Choroid plexus epithelial cell (primary cell): ENCODE results near the gene PELI3.
"Not testable (repeated sequence)": the region's sequence is repeated elsewhere in the genome, so short reads cannot be mapped to it uniquely, and the experiment has no call there.

Experiments used
- DNase-seq: peaks from one replicate; pipeline ENCODE4 v3.0.0-alpha.2; 2010; ENCODE audit warnings: low read depth
- H3K4me3 ChIP-seq: 2 replicates; pipeline ENCODE4 v1.5.1; 2011; ENCODE audit warnings: low read depth, mild to moderate bottlenecking, control low read depth, low read length, moderate library complexity
- CTCF ChIP-seq: conservative IDR thresholded peaks from 2 replicates; pipeline ENCODE4 v1.5.1; 2011; ENCODE audit warnings: low read depth, mild to moderate bottlenecking, control low read depth, inconsistent platforms, low read length, moderate library complexity

The PELI3 gene

GRCh38 chr11:66421492-66422205, 45.1 kb upstream of the PELI3 start:
- peak; percentile 92 for DNase-seq
- TF ChIP-seq CTCF = no peak
- H3K4me3 ChIP-seq = no peak overlapping the region

DNA sequence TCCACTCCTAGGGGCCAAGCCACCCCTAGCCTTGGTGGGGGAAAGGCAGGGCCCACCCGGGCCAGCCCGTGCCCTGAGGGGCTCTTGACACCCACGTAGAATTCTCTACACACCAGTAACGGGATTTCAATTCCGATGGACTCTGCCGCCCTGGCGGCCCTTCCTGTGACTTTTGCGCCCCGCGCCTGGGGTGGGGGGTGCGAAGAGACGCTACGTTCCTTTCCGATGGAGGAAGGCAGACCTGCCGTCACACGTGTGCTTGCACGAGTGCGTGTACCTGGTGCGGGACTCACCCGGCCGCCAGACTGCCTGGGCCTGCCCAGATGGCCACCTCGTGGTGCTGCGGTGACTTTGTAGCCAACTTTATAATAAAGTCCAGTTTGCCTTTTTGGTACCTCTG, 40.4 kb upstream of the PELI3 start:
- no peak overlapping the region for H3K4me3 ChIP-seq
- TF ChIP-seq CTCF = no peak
- DNase-seq = no peak

GRCh38 chr11:66428933-66429332, 37.8 kb upstream of the PELI3 start:
- TF ChIP-seq CTCF = no peak
- H3K4me3 ChIP-seq = no peak overlapping the region
- no peak for DNase-seq

DNA sequence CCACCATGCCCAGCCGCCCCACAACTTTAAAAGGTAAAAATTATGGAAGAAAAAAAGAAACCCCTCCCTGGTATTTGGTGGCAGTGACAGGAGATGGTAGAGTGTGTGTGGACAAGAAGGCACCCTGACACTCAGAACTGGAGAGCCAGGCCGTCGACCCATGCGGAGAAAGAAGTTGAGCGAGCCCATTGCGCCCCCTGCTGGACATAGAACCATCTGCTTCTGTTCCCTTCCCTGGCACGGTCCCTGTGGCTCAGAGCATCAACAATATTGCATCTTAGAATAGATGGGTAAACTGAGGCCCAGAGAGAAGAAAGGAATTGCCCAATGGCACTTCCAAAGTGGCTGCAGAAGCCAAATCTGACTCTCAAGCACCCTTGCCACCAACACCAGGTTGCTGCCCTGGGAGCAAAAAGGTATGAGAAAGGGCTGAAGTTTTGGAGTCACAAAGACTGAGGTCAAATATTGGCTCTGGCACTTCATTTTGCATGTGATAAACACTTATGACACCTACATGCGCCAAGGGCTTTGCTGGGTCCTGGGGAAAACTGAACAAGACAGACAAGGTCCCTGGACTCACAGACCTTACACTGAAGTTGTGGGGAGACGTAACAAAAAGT, 36.6 kb upstream of the PELI3 start:
- peak; percentile 83 for DNase-seq
- TF ChIP-seq CTCF = peak; percentile 92
- H3K4me3 ChIP-seq = no peak overlapping the region

GRCh38 chr11:66431287-66431686, 35.4 kb upstream of the PELI3 start:
- H3K4me3 ChIP-seq, DNase-seq: not testable (repeated sequence)

DNA sequence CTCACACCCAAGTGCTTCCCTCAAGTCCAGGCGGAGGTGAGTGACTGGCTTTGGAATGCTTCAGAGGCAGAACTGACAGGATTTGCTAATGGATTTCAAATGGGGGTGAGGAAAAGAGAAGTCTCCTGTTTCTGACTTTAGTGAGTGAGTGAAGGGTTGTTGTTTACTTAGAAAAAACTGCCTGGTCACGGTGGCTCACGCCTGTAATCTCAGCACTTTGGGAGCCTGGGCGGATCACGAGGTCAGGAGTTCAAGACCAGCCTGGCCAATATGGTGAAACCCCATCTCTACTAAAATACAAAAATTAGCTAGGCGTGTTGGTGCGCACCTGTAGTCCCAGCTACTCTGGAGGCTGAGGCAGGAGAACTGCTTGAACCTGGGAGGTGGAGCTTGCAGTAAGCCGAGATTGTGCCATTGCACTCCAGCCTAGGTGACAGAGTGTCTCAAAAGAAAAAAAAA, 34.8 kb upstream of the PELI3 start:
- DNase-seq, H3K4me3 ChIP-seq: not testable (repeated sequence)

GRCh38 chr11:66432597-66432996, 34.1 kb upstream of the PELI3 start:
- no peak overlapping the region for H3K4me3 ChIP-seq
- DNase-seq = no peak
- TF ChIP-seq CTCF = no peak

GRCh38 chr11:66437979-66438503, 28.7 kb upstream of the PELI3 start:
- peak overlapping the region; percentile 91 for H3K4me3 ChIP-seq
- no peak for DNase-seq
- TF ChIP-seq CTCF = no peak
